WTC11 (cell line): ENCODE results near the gene GPR158. TPM values are rescaled to one million over a fixed set of nuclear protein-coding genes. Genes with fewer than 3 reads are reported as not detected.
"Not testable (repeated sequence)": the region's sequence is repeated elsewhere in the genome, so short reads cannot be mapped to it uniquely, and the experiment has no call there.

Experiments used
- ATAC-seq: fragments of 200-7000 bp; cut with Tn5 transposase; 2 replicates; pipeline ENCODE4 v1.10.0; 2021; ENCODE audit warnings: mild to moderate bottlenecking, moderate library complexity
- CTCF ChIA-PET: fragments of 300-600 bp; sonication (Branson Sonifier 250); formaldehyde crosslinking; loops from one replicate; lab custom pipeline; 2021; ENCODE audit warnings: antibody characterized with exemption; lab: Charles Lee
- POLR2A ChIA-PET: fragments of 350-600 bp; sonication (Branson Sonifier 250); formaldehyde crosslinking; loops from one replicate; lab custom pipeline; 2021; ENCODE audit warnings: antibody characterized with exemption; lab: Charles Lee
- DNase-seq: peaks from one replicate; pipeline ENCODE4 v3.0.0; 2021; ENCODE audit warnings: low spot score
- H3K27ac Mint-ChIP-seq: 2 replicates; pipeline ENCODE4 v1.8.0; 2021; ENCODE audit warnings: mixed read lengths
- H3K27me3 Mint-ChIP-seq: 2 replicates; pipeline ENCODE4 v1.8.0; 2021; ENCODE audit warnings: low read depth, mild to moderate bottlenecking, moderate library complexity, mixed read lengths
- H3K36me3 Mint-ChIP-seq: 2 replicates; pipeline ENCODE4 v1.8.0; 2021; ENCODE audit warnings: mixed read lengths
- H3K4me1 Mint-ChIP-seq: 2 replicates; pipeline ENCODE4 v1.8.0; 2022; ENCODE audit warnings: mixed read lengths
- H3K4me3 Mint-ChIP-seq: 2 replicates; pipeline ENCODE4 v1.8.0; 2021; ENCODE audit warnings: mild to moderate bottlenecking, moderate library complexity, mixed read lengths
- H3K9me3 Mint-ChIP-seq: 2 replicates; pipeline ENCODE4 v1.8.0; 2021; ENCODE audit warnings: mixed read lengths
- ATF2 ChIP-seq: sonication (generic); formaldehyde crosslinking; IDR thresholded peaks from 2 replicates; pipeline ENCODE4 v1.8.1; 2022; ENCODE audit warnings: low read depth, missing genetic modification reagents, borderline replicate concordance
- CREB1 ChIP-seq: sonication (generic); formaldehyde crosslinking; IDR thresholded peaks from 2 replicates; pipeline ENCODE4 v1.8.0; 2023; ENCODE audit warnings: mild to moderate bottlenecking, missing genetic modification reagents
- E2F1 ChIP-seq: sonication (generic); formaldehyde crosslinking; IDR thresholded peaks from 2 replicates; pipeline ENCODE4 v1.8.0; 2022; ENCODE audit warnings: mild to moderate bottlenecking, missing genetic modification reagents
- ELF4 ChIP-seq: sonication (generic); formaldehyde crosslinking; IDR thresholded peaks from 2 replicates; pipeline ENCODE4 v1.8.1; 2022; ENCODE audit warnings: low read depth, mild to moderate bottlenecking, moderate library complexity, missing genetic modification reagents
- GABPB1 ChIP-seq: sonication (generic); formaldehyde crosslinking; IDR thresholded peaks from 2 replicates; pipeline ENCODE4 v1.8.1; 2023; ENCODE audit warnings: mild to moderate bottlenecking, missing genetic modification reagents
- IRF1 ChIP-seq: sonication (generic); formaldehyde crosslinking; IDR thresholded peaks from 2 replicates; pipeline ENCODE4 v1.8.0; 2023; ENCODE audit warnings: missing genetic modification reagents
- IRF2 ChIP-seq: sonication (generic); formaldehyde crosslinking; IDR thresholded peaks from 2 replicates; pipeline ENCODE4 v1.8.0; 2022; ENCODE audit warnings: low read depth, missing genetic modification reagents, borderline replicate concordance
- KAT7 ChIP-seq: sonication (generic); formaldehyde crosslinking; IDR thresholded peaks from 2 replicates; pipeline ENCODE4 v1.8.1; 2023; ENCODE audit warnings: missing genetic modification reagents, mild to moderate bottlenecking, borderline replicate concordance
- PREB ChIP-seq: sonication (generic); formaldehyde crosslinking; IDR thresholded peaks from 2 replicates; pipeline ENCODE4 v1.8.1; 2022; ENCODE audit warnings: mild to moderate bottlenecking, missing genetic modification reagents, moderate library complexity, borderline replicate concordance
- RELA ChIP-seq: sonication (generic); formaldehyde crosslinking; IDR thresholded peaks from 2 replicates; pipeline ENCODE4 v1.8.1; 2022; ENCODE audit warnings: missing genetic modification reagents, mild to moderate bottlenecking, borderline replicate concordance
- SOX15 ChIP-seq: fragments of 250-450 bp; sonication (Bioruptor Pico); IDR thresholded peaks from 2 replicates; pipeline ENCODE4 v1.9.0; 2021; ENCODE audit warnings: mild to moderate bottlenecking
- ZMAT4 ChIP-seq: fragments of 250-450 bp; sonication (Bioruptor Pico); IDR thresholded peaks from 2 replicates; pipeline ENCODE4 v1.9.0; 2021; ENCODE audit warnings: mild to moderate bottlenecking
- ZNF121 ChIP-seq: sonication (generic); formaldehyde crosslinking; IDR thresholded peaks from 2 replicates; pipeline ENCODE4 v1.8.0; 2023; ENCODE audit warnings: missing genetic modification reagents
- ZNF232 ChIP-seq: sonication (generic); formaldehyde crosslinking; IDR thresholded peaks from 2 replicates; pipeline ENCODE4 v1.8.0; 2022; ENCODE audit warnings: mild to moderate bottlenecking, missing genetic modification reagents
- ZNF416 ChIP-seq: fragments of 250-450 bp; sonication (Bioruptor Pico); IDR thresholded peaks from 2 replicates; pipeline ENCODE4 v1.9.0; 2021; ENCODE audit warnings: mild to moderate bottlenecking, inconsistent platforms
- ZNF423 ChIP-seq: fragments of 250-450 bp; sonication (Bioruptor Pico); IDR thresholded peaks from 2 replicates; pipeline ENCODE4 v2.1.2; 2022; ENCODE audit warnings: mild to moderate bottlenecking, moderate library complexity
- ZNF532 ChIP-seq: fragments of 250-450 bp; sonication (Bioruptor Pico); IDR thresholded peaks from 2 replicates; pipeline ENCODE4 v1.9.0; 2021; ENCODE audit warnings: mild to moderate bottlenecking, borderline replicate concordance
- total RNA-seq: library from RNA; stranded (reverse); gene quantifications from 3 replicates; pipeline ENCODE4 v1.2.3, GENCODE V29; 2021
- TF ChIP-seq, protein P1 (sequence below): sonication (generic); formaldehyde crosslinking; IDR thresholded peaks from 2 replicates; pipeline ENCODE4 v1.8.1; 2023; ENCODE audit warnings: mild to moderate bottlenecking, missing genetic modification reagents, moderate library complexity
- TF ChIP-seq, protein P2 (sequence below): sonication (generic); formaldehyde crosslinking; IDR thresholded peaks from 2 replicates; pipeline ENCODE4 v1.8.1; 2023; ENCODE audit warnings: mild to moderate bottlenecking, missing genetic modification reagents, borderline replicate concordance
- TF ChIP-seq, protein P3 (sequence below): sonication (generic); formaldehyde crosslinking; IDR thresholded peaks from 2 replicates; pipeline ENCODE4 v1.8.0; 2022; ENCODE audit warnings: mild to moderate bottlenecking, missing genetic modification reagents

GPR158 gene
- total RNA-seq, 1 experiment from 2014 or later, result 0.63 TPM

DNA sequence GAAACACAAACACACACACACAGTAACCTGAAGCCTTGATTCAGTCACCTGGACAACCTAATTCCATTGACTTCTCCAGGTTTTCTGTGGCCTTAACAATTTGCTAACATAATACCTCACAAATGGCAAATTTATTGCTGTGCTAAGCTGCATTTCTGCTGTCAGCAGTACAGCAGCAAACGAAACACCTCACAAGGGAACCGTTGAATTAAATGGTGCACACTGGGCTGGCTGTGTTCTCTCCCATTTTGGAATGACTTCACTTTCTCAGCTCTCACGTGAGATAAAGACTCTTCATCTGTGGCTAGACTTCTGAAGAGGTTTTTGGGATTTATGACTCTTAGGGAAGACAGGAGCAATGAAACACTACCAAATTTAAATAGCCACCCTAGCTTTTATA is 152.5 kb downstream of the GPR158 start (continued):
- TF ChIP-seq, protein P1, sequence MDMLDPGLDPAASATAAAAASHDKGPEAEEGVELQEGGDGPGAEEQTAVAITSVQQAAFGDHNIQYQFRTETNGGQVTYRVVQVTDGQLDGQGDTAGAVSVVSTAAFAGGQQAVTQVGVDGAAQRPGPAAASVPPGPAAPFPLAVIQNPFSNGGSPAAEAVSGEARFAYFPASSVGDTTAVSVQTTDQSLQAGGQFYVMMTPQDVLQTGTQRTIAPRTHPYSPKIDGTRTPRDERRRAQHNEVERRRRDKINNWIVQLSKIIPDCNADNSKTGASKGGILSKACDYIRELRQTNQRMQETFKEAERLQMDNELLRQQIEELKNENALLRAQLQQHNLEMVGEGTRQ, result no peak
- no peak for TF ChIP-seq GABPB1 (CRISPR knock-in tag)
- no peak for TF ChIP-seq ZNF416 (CRISPR knock-in tag)
- no peak for TF ChIP-seq ZNF532 (CRISPR knock-in tag)
- TF ChIP-seq IRF1 (CRISPR knock-in tag), result no peak
- TF ChIP-seq SOX15 (CRISPR knock-in tag), result no peak
- TF ChIP-seq E2F1, result no peak

- Mint-ChIP-seq H3K4me1 (peaks cover 16% of the 10 kb centered on the region), H3K4me3 (no peak overlapping the region), H3K9me3 (peaks cover 17% of the 10 kb centered on the region), H3K27ac (no peak overlapping the region), H3K27me3 (no peaks in the 10 kb centered on the region), H3K36me3 (no peaks in the 10 kb centered on the region)
- DNase-seq, result no peak
- ChIA-PET POLR2A (no interaction called here), CTCF (no interaction called here)
- no peak for ATAC-seq
- TF ChIP-seq, protein P2, sequence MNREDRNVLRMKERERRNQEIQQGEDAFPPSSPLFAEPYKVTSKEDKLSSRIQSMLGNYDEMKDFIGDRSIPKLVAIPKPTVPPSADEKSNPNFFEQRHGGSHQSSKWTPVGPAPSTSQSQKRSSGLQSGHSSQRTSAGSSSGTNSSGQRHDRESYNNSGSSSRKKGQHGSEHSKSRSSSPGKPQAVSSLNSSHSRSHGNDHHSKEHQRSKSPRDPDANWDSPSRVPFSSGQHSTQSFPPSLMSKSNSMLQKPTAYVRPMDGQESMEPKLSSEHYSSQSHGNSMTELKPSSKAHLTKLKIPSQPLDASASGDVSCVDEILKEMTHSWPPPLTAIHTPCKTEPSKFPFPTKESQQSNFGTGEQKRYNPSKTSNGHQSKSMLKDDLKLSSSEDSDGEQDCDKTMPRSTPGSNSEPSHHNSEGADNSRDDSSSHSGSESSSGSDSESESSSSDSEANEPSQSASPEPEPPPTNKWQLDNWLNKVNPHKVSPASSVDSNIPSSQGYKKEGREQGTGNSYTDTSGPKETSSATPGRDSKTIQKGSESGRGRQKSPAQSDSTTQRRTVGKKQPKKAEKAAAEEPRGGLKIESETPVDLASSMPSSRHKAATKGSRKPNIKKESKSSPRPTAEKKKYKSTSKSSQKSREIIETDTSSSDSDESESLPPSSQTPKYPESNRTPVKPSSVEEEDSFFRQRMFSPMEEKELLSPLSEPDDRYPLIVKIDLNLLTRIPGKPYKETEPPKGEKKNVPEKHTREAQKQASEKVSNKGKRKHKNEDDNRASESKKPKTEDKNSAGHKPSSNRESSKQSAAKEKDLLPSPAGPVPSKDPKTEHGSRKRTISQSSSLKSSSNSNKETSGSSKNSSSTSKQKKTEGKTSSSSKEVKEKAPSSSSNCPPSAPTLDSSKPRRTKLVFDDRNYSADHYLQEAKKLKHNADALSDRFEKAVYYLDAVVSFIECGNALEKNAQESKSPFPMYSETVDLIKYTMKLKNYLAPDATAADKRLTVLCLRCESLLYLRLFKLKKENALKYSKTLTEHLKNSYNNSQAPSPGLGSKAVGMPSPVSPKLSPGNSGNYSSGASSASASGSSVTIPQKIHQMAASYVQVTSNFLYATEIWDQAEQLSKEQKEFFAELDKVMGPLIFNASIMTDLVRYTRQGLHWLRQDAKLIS (CRISPR knock-in tag), result no peak
- TF ChIP-seq, protein P3, sequence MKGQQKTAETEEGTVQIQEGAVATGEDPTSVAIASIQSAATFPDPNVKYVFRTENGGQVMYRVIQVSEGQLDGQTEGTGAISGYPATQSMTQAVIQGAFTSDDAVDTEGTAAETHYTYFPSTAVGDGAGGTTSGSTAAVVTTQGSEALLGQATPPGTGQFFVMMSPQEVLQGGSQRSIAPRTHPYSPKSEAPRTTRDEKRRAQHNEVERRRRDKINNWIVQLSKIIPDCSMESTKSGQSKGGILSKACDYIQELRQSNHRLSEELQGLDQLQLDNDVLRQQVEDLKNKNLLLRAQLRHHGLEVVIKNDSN (CRISPR knock-in tag), result no peak
- TF ChIP-seq IRF2, result no peak
- TF ChIP-seq ZMAT4 (CRISPR knock-in tag), result no peak
- no peak for TF ChIP-seq KAT7 (CRISPR knock-in tag)
- no peak for TF ChIP-seq ELF4 (CRISPR knock-in tag)
- TF ChIP-seq CREB1, result no peak
- no peak for TF ChIP-seq RELA (CRISPR knock-in tag)
- TF ChIP-seq ZNF232 (CRISPR knock-in tag), result no peak
- TF ChIP-seq ZNF423, result no peak
- no peak for TF ChIP-seq ATF2 (CRISPR knock-in tag)
- no peak for TF ChIP-seq PREB (CRISPR knock-in tag)
- no peak for TF ChIP-seq ZNF121
Observed at GRCh38 chr10:25328361-25328760, 153.6 kb downstream of the GPR158 start.

- CTCF ChIA-PET, H3K27ac Mint-ChIP-seq: not testable (repeated sequence)
Observed at GRCh38 chr10:25329587-25329986, 154.8 kb downstream of the GPR158 start.

More at GRCh38 chr10:25329587-25329986, 154.8 kb downstream of the GPR158 start:
- H3K4me3 Mint-ChIP-seq, DNase-seq, POLR2A ChIA-PET, H3K27me3 Mint-ChIP-seq, ATAC-seq, H3K36me3 Mint-ChIP-seq, H3K9me3 Mint-ChIP-seq: not testable (repeated sequence)
- peaks cover 16% of the 10 kb centered on the region for H3K4me1 Mint-ChIP-seq
